Natural killer cell (primary cell): ENCODE measurements around the gene CSRP1. TPM values are rescaled to one million over a fixed set of nuclear protein-coding genes. Genes with fewer than 3 reads are reported as not detected.

Experiments used
- ATAC-seq, 3 donors: fragments of 150-1000 bp in 2 of 3; fragments of 200-7000 bp in 1 of 3; cut with Tn5 transposase; 1 replicate in 1 of 3; 2 replicates in 2 of 3; pipeline ENCODE4 v1.10.0; 2021; ENCODE audit warnings: mild to moderate bottlenecking in 2 of 3, moderate library complexity in 2 of 3
- DNase-seq, 2 donors: peaks; one replicate each; pipeline versions ENCODE4 v3.0.0 to v3.0.0-alpha.2; 2013 to 2021; ENCODE audit warnings: mixed read lengths in 1 of 2
- H3K27ac ChIP-seq: one replicate; pipeline ENCODE4 v1.5.1; 2013; ENCODE audit warnings: mild to moderate bottlenecking, low read length
- H3K27me3 ChIP-seq: one replicate; pipeline ENCODE4 v1.6.1; 2013; ENCODE audit warnings: low read length; ENCODE audit not compliant: control insufficient read depth, insufficient read depth
- H3K36me3 ChIP-seq: one replicate; pipeline ENCODE4 v1.6.1; 2013; ENCODE audit warnings: low read length; ENCODE audit not compliant: control insufficient read depth, insufficient read depth
- H3K4me1 ChIP-seq: one replicate; pipeline ENCODE4 v1.6.1; 2013; ENCODE audit warnings: low read length; ENCODE audit not compliant: control insufficient read depth, insufficient read depth
- H3K4me3 ChIP-seq: one replicate; pipeline ENCODE4 v1.5.1; 2013; ENCODE audit warnings: low read length
- H3K9me3 ChIP-seq: one replicate; pipeline ENCODE4 v1.6.1; 2013; ENCODE audit warnings: low read length; ENCODE audit not compliant: control insufficient read depth, insufficient read depth
- H3K27ac Mint-ChIP-seq, 2 donors: one replicate each; pipeline ENCODE4 v1.8.0; 2022; ENCODE audit warnings: mild to moderate bottlenecking in 2 of 2, mixed read lengths in 2 of 2, moderate library complexity in 1 of 2
- H3K27me3 Mint-ChIP-seq, 2 donors: one replicate each; pipeline ENCODE4 v1.8.0; 2022; ENCODE audit warnings: low read depth in 2 of 2, mixed read lengths in 2 of 2
- H3K36me3 Mint-ChIP-seq: one replicate; pipeline ENCODE4 v1.8.0; 2022; ENCODE audit warnings: mixed read lengths
- H3K4me1 Mint-ChIP-seq, 2 donors: one replicate each; pipeline ENCODE4 v1.8.0; 2022; ENCODE audit warnings: mixed read lengths in 2 of 2
- H3K4me3 Mint-ChIP-seq: one replicate; pipeline ENCODE4 v1.8.0; 2022; ENCODE audit warnings: mild to moderate bottlenecking, moderate library complexity, mixed read lengths
- H3K9me3 Mint-ChIP-seq, 2 donors: one replicate each; pipeline ENCODE4 v1.8.0; 2022; ENCODE audit warnings: mixed read lengths in 2 of 2
- CTCF ChIP-seq: fragments of 200-600 bp; IDR thresholded peaks from one replicate; pipeline ENCODE4 v1.8.0; 2022; ENCODE audit warnings: antibody characterized with exemption
- WGBS: methylation state at CpG from one replicate; pipeline ENCODE4 v1.1.7; 2013; ENCODE audit warnings: missing lambda C conversion rate; ENCODE audit not compliant: insufficient coverage; 5-methylcytosine and 5-hydroxymethylcytosine counted together
- intact Hi-C: fragments of 100-400 bp; cut with micrococcal nuclease; formaldehyde crosslinking; loops from one replicate; pipeline ENCODE4 v1.14.2; 2022
- total RNA-seq, 4 donors: library from RNA; stranded (reverse); fragments of 120-200 nt in 1 of 4; gene quantifications; one replicate each; pipeline versions ENCODE4 v1.2.3 to v1.2.4, GENCODE V29; 2013 to 2022

CSRP1 gene
- total RNA-seq, 3 donors from 2014 or later (not counting 1 experiment from before 2014, with no cell fraction given), result 36.9 to 48.4 (median 44.1) TPM

- no peak overlapping the region for H3K4me3 Mint-ChIP-seq
- no peak for ATAC-seq
- no peaks in the 10 kb centered on the region for H3K36me3 Mint-ChIP-seq
- H3K27me3 Mint-ChIP-seq, result no peaks in the 10 kb centered on the region
- peak overlapping the region in 1 of 2 donors; percentile 25 for H3K27ac Mint-ChIP-seq
- 96% methylated on average over 3 of the region's 3 CpGs for WGBS
- no peaks in the 10 kb centered on the region for H3K4me1 ChIP-seq
- H3K9me3 Mint-ChIP-seq, result no peaks in the 10 kb centered on the region
- intact Hi-C loops, result no loop called here
- peaks cover 25% of the 10 kb centered on the region for H3K36me3 ChIP-seq
- no peak overlapping the region for H3K4me3 ChIP-seq
- H3K27me3 ChIP-seq, result no peaks in the 10 kb centered on the region
- no peak for DNase-seq
- no peaks in the 10 kb centered on the region for H3K9me3 ChIP-seq
- TF ChIP-seq CTCF, result no peak
- no peak overlapping the region for H3K27ac ChIP-seq
- peaks cover 14 to 16% of the 10 kb centered on the region in 2 donors for H3K4me1 Mint-ChIP-seq
Observed at GRCh38 chr1:201491896-201492511, 14.9 kb downstream of the CSRP1 start.

- Mint-ChIP-seq H3K4me3 (no peak overlapping the region), H3K27me3 (no peaks in the 10 kb centered on the region), H3K4me1 (peaks cover 14 to 16% of the 10 kb centered on the region in 2 donors), H3K9me3 (no peaks in the 10 kb centered on the region), H3K27ac (no peak overlapping the region), H3K36me3 (no peaks in the 10 kb centered on the region)
- DNase-seq (no peak), ATAC-seq (no peak)
- intact Hi-C loops, result no loop called here
- Histone ChIP-seq H3K4me3 (no peak overlapping the region), H3K36me3 (peaks cover 25% of the 10 kb centered on the region), H3K27ac (no peak overlapping the region), H3K27me3 (no peaks in the 10 kb centered on the region), H3K4me1 (no peaks in the 10 kb centered on the region), H3K9me3 (no peaks in the 10 kb centered on the region)
- WGBS, result 57% methylated on average over 3 of the region's 3 CpGs
- TF ChIP-seq CTCF, result no peak
Observed at GRCh38 chr1:201490708-201491131, 16.2 kb downstream of the CSRP1 start.

- H3K27me3 Mint-ChIP-seq, result no peaks in the 10 kb centered on the region
- H3K9me3 ChIP-seq, result no peaks in the 10 kb centered on the region
- no peaks in the 10 kb centered on the region for H3K4me1 ChIP-seq
- 90% methylated on average over 6 of the region's 6 CpGs for WGBS
- no peak overlapping the region for H3K4me3 Mint-ChIP-seq
- DNase-seq, result no peak
- H3K9me3 Mint-ChIP-seq, result no peaks in the 10 kb centered on the region
- no peak overlapping the region for H3K27ac Mint-ChIP-seq
- H3K36me3 Mint-ChIP-seq, result no peaks in the 10 kb centered on the region
- no peak for TF ChIP-seq CTCF
- ATAC-seq, result peak in 1 of 3 donors; percentile 51
- H3K4me3 ChIP-seq, result no peak overlapping the region
- intact Hi-C loops, result no loop called here
- no peaks in the 10 kb centered on the region for H3K27me3 ChIP-seq
- no peak overlapping the region for H3K27ac ChIP-seq
- H3K36me3 ChIP-seq, result peaks cover 24% of the 10 kb centered on the region
- H3K4me1 Mint-ChIP-seq, result peaks cover 14 to 16% of the 10 kb centered on the region in 2 donors
Observed at GRCh38 chr1:201489643-201490261, 17.2 kb downstream of the CSRP1 start.
